Measurements from ENCODE around the gene MYRIP.
"Not testable (repeated sequence)": the region's sequence is repeated elsewhere in the genome, so short reads cannot be mapped to it uniquely, and the experiment has no call there.

MYRIP gene

DNA sequence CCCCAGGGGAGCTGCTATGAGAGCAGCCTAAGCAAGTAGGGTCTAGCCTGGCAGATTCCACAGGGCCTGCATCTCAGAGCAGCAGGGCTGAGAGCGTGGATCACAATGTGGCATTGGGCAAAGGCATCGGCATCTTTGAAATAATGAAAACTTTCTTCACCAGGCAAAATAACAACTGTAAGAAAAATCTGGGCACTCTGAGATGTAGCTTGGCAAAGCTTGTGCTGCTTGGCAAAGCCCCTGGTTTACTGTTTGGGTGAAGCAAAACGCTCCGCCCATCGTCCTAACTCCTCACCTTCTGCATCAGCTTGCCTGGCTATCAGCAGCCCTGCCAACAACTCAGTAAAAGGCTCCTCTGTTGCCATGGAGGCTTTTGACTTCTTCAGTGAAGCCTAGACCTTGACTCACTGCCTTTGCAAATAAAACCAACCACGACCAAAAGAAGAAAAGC, 287.3 kb downstream of the MYRIP start:
- no peak for DNase-seq

DNA sequence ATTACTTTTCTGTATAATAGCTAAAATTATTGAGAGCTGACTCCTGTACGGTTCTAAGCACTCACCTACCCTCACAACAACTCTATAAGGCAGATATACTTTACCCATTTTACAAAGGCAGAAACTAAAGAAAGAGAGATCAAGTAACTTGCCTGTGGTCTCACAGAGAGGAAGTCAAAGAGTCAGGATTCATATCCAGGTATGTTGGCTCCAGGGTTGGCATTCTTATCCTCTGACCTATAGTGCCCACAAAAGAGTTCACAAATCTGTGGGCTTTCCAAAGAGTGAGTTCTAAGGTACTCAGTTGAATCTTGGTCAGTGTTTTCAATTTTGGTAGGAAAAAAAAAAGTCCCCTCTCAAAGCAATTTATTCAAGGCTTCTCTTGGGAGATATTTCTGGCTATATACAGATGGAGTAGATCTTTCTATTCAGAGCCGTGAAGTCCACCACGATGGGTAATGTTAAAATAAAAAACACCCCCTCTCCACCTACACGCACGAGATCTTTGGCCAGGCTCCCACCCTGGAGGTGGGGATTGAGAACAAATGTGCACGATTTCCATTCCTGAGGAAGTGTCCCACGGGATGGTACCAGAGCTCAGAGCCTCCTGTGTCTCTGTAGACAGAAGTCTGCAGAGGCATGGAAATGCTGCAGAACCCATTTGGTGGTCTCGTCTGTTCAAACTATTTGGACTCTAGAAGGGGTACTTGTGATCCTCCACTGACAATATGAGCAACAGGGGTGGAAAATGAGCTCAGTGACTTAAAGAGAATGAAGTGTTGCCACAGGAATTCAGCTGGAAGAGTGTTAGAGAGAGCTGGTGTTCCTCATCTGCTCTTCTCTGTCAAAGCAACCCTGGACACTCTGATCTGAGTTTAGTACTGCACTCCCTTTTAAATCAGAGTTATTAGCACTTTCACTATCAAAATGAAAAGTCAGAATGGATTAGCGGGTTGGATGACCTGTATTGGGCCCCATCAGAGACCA, 288.0 kb downstream of the MYRIP start:
- no peak for DNase-seq

DNA sequence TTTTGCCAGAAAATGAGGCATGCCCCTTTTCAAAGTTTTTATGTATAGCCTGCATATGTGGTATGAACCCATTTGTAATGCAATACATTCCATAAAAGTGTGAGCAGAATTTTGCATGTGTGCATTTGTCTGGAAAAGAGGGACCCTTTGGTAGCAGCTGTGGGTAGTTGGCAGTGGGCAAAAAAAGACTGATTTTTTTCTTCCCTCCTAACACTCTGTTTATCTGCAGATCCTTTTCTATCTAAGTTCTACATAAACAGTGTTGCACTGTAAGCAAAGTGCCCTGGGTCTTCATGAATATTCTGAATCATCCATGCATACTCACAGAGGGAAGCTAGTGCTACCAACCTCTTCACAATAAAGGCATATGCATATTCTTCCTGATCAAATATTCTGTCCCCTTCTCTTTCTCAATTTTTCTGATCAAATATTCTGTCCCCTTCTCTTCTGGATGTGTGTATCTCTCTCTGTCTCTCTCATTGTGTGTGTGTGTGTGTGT, 288.9 kb downstream of the MYRIP start:
- DNase-seq: no peak

- no peak for DNase-seq
Measured at GRCh38 chr3:40099871-40100270, 290.5 kb downstream of the MYRIP start.

DNA sequence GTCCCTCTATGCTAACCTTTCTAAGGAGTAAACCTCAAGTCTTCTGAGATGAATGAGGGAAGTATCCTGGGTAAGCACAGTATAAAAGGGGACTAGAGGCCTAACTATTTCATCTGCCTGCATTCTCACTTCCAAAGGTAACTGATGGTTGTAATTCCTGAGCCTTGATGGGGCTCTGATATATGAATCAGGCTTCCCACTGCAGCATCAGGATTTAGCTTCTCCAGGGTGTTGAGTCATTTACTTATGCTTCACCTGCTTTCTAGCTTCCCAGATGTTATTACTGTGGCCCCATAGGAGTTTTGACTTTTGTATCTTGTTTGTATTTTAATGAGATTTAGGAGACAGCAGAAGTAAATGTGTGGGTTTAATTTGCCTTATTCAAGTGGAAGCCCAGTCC, 292.8 kb downstream of the MYRIP start:
- no peak for DNase-seq

GRCh38 chr3:40103829-40104228, 294.4 kb downstream of the MYRIP start:
- DNase-seq: no peak

GRCh38 chr3:40104441-40104840, 295.0 kb downstream of the MYRIP start:
- no peak for DNase-seq

GRCh38 chr3:40108643-40109042, 299.2 kb downstream of the MYRIP start:
- DNase-seq: no peak

GRCh38 chr3:40109641-40110490, 300.5 kb downstream of the MYRIP start:
- no peak for DNase-seq

GRCh38 chr3:40116478-40117177, 307.2 kb downstream of the MYRIP start:
- no peak for DNase-seq

DNA sequence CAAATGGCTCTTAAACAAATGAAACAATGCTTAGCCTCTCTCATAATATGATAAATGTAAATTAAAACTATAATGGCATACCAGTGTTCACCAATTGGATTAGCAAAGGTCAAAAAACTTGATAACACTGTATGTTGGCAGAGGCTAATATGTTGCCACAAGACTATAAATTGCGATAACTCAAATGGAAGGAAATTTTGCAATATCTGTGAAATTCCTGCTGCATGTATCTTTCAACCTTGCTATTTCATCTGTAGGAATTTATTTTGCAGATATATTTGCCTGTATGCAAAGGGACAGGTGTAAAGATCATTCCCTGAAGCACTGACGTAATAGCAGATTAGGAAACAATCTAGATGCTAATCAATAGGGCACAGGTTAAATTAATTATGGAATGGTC, 308.7 kb downstream of the MYRIP start:
- no peak for DNase-seq

- no peak for DNase-seq
Measured at GRCh38 chr3:40120067-40120692, 310.8 kb downstream of the MYRIP start.

DNA sequence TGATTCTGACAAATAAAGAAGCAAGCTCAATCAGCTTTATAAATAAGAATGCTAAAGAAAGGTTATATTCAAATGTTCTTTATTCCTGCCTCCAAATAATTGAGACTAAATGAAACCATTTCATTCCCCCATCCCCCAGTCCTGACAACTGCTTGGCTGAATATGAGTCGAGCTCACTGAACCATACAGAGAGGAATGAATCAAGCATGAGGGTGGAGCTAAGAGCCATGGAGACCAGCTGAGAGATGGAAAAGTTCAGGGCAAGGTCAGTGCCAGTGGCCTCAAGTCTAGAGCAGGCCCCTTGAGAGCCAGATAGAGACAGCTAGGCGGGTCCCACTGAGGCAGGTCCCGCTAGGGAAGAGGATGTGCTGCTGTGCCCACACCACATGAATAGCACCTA, 311.4 kb downstream of the MYRIP start:
- no peak for DNase-seq

GRCh38 chr3:40124918-40125317, 315.5 kb downstream of the MYRIP start:
- DNase-seq: no peak

- no peak for DNase-seq
Measured at GRCh38 chr3:40128166-40128565, 318.8 kb downstream of the MYRIP start.

DNA sequence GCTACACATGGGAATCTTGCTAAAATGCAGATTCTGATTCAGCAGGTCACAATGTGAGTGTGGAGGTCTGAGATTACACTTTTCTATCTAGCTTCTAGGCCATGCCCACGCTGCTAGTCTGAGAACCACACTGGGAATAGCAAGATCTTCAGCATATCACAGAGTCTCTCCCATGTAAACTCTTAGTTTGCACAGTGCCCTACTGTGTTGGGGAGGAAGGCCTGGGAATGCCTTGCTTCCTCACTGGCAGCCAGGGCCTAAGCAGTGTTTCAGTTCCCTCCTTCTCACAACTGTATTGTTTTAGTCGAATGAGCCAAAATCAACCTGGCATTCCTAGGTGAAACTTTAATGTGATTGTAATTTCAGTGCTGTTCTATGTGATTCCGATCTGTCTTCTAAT, 320.1 kb downstream of the MYRIP start:
- no peak for DNase-seq

DNA sequence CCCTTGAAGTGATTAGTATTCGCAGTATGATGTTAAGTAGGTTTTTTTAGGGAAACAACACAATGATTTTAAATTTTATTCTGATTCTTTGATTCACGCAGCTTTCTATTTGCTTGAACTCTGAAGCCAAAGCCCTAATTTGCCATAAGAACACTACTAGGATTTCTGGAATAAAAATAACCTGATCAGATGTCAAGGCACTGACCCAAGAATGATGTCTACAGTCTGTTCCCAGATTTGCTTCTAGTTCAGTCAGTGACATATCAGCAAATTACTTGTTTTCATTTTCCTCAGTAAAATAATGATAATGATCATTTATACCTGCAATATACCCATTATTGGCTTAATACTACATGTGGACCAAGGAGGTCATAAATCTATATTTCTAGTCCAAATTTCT, 320.6 kb downstream of the MYRIP start:
- no peak for DNase-seq

DNA sequence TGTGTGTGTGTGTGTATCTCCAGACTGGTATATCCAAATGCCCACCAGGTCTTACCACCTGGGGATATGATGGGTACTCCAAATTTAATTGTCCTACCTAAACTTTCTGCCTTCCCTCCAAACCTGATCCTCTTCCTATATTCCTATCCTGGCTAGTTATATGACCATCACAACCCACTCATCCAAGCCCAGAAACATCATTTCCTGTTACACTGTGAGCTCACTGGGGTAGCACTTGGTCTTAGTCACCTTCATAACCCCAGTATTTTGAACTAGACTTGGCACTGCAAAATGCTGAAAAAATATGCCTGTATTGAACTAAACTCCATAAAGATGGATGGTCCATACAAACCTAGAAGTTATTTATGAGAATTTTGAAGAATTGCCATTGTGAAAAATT, 321.3 kb downstream of the MYRIP start:
- no peak for DNase-seq

- DNase-seq: not testable (repeated sequence)
Measured at GRCh38 chr3:40133886-40134575, 324.6 kb downstream of the MYRIP start.

GRCh38 chr3:40137591-40138295, 328.3 kb downstream of the MYRIP start:
- no peak for DNase-seq

All from SHP77 treated with DMSO at 0.1 percent for 48 hours (cell line).